Neuron (in vitro differentiated cells): ENCODE measurements around the gene PSMG1.
"Not testable (repeated sequence)": the region's sequence is repeated elsewhere in the genome, so short reads cannot be mapped to it uniquely, and the experiment has no call there.

Experiments
- H2AFZ ChIP-seq: one replicate; pipeline ENCODE4 v1.6.1; 2013; ENCODE audit warnings: low read depth, mild to moderate bottlenecking, inconsistent platforms, low read length, moderate library complexity
- H3K27me3 ChIP-seq: one replicate; pipeline ENCODE4 v1.6.1; 2013; ENCODE audit warnings: low read length; ENCODE audit not compliant: insufficient read depth
- H3K36me3 ChIP-seq: one replicate; pipeline ENCODE4 v1.6.1; 2013; ENCODE audit warnings: low read length; ENCODE audit not compliant: insufficient read depth
- H3K4me1 ChIP-seq: one replicate; pipeline ENCODE4 v1.6.1; 2013; ENCODE audit warnings: low read length; ENCODE audit not compliant: insufficient read depth
- H3K4me3 ChIP-seq: 2 replicates; pipeline ENCODE4 v1.5.1; 2013; ENCODE audit warnings: mild to moderate bottlenecking, low read length, moderate library complexity
- H3K9me3 ChIP-seq: one replicate; pipeline ENCODE4 v1.6.1; 2013; ENCODE audit warnings: low read length

PSMG1 gene, protein sequence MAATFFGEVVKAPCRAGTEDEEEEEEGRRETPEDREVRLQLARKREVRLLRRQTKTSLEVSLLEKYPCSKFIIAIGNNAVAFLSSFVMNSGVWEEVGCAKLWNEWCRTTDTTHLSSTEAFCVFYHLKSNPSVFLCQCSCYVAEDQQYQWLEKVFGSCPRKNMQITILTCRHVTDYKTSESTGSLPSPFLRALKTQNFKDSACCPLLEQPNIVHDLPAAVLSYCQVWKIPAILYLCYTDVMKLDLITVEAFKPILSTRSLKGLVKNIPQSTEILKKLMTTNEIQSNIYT

DNA sequence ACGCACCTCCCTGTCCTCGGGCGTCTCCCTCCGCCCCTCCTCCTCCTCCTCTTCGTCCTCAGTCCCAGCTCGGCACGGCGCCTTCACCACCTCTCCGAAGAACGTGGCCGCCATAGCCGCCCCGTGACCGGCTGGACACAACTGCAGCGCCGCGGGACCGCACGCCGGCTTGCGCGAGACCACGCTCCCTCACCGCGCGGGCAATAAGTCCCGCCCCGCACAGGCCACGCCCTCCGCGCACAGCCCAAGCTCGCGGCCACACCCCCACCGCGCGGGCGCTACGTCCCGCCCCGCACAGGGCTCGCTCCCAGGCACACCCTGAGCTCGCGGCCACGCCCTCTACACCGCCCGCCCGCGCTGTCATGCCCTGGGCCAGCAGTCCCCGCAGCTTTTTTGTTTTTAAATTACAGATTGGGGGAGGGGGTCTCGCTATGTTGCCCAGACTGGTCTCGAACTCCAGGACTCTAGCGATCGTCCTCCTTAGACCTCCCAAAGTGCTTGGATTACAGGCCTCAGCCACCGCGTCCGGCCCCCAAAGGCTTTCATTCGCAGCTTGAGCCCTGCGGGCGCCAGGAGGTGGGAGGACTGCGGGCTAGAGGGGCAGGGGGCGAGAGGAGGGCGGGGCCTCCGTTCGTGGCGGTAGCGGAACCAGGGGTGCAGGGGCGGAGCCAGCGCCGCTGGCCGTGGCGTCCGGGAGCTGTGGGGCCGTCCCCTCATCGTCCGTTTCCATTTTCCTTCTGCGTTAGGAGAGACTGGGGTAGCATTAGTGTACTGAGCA lies at the start of gene PSMG1:
PSMG1 (minus strand) TSS at position 180 of the 778 bp plus-strand sequence; CDS start at position 114, 66 bp downstream.
- Histone ChIP-seq H2AFZ (peak within 1 kb of the TSS; percentile 90), H3K4me3 (peak within 1 kb of the TSS; percentile 90), H3K9me3 (peaks cover 3% of the 10 kb centered on the region), H3K36me3 (peaks cover 24% of the 10 kb centered on the region), H3K27me3 (no peaks in the 10 kb centered on the region), H3K4me1 (peaks cover 13% of the 10 kb centered on the region)

DNA sequence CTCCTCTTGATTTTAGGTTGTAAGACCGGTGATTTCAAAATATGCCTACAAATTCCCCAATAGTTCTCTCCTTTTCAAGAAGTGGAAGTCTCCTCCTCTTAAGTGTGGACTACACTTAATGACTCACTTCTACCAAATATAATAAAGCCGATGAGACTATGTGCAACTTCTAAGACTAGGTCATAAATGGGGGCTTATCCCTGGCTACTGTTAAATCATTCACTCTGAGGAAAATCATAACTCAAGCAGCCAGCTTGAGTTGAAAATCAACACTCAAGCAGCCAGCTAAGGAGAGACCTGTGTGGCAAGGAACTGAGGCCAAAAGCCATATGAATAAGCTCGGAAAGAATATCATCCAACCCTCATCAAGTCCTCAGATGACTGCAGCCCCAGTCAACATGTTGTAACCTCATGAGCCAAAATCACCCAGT lies 49.6 kb upstream of the PSMG1 start:
- Histone ChIP-seq H3K27me3 (no peaks in the 10 kb centered on the region), H3K4me3 (no peak overlapping the region), H3K36me3 (peaks cover 84% of the 10 kb centered on the region), H3K4me1 (no peaks in the 10 kb centered on the region), H2AFZ (no peak overlapping the region), H3K9me3 (peaks cover 3% of the 10 kb centered on the region)

DNA sequence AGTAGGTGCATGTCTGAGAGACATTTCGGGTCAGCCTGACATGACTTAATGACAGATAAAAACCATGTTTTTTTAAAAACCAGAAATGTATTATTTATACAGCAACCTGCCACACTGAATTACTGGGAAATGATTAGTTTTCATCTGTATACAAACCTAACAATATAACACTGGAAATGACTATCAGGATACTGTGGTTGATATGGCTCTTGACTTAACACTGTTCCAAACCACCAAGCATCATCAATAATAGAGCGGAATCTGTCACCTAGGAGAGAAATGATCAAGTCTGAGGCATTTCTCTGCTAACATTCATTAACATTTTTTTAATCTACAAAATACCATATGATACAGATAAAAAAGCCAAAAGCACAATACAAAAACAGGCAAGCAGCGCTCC lies 41.7 kb upstream of the PSMG1 start:
- Histone ChIP-seq H3K4me3 (no peak overlapping the region), H3K4me1 (no peaks in the 10 kb centered on the region), H3K36me3 (peaks cover 71% of the 10 kb centered on the region), H3K27me3 (no peaks in the 10 kb centered on the region), H2AFZ (no peak overlapping the region), H3K9me3 (no peaks in the 10 kb centered on the region)

GRCh38 chr21:39221997-39222486 lies 38.8 kb upstream of the PSMG1 start:
- Histone ChIP-seq H2AFZ (no peak overlapping the region), H3K4me3 (no peak overlapping the region), H3K27me3 (no peaks in the 10 kb centered on the region), H3K9me3 (no peaks in the 10 kb centered on the region), H3K4me1 (no peaks in the 10 kb centered on the region), H3K36me3 (peaks cover 65% of the 10 kb centered on the region)

GRCh38 chr21:39221282-39221996 lies 38.2 kb upstream of the PSMG1 start:
- no peak overlapping the region for H2AFZ ChIP-seq
- H3K4me3 ChIP-seq = no peak overlapping the region
- no peaks in the 10 kb centered on the region for H3K9me3 ChIP-seq
- H3K36me3 ChIP-seq = peaks cover 63% of the 10 kb centered on the region
- no peaks in the 10 kb centered on the region for H3K27me3 ChIP-seq
- H3K4me1 ChIP-seq = no peaks in the 10 kb centered on the region

DNA sequence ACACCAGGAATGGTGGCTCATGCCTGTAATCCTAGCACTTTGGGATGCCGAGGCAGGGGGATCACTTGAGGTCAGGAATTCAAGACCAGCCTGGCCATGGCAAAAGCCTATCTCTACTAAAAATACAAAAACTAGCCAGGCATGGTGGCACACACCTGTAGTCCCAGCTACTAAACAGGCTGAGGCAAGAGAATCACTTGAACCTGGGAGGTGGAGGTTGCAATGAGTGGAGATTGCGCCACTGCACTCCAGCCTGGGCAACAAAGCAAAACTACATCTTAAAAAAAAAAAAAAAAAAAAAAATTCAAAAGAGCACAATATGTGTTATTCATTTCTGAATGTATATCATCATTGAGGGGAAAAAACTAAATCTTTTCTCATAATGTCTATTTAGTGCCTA lies 37.6 kb upstream of the PSMG1 start:
- H3K36me3 ChIP-seq = peaks cover 65% of the 10 kb centered on the region
- not testable (repeated sequence) for H3K27me3 ChIP-seq, H3K9me3 ChIP-seq, H3K4me1 ChIP-seq, H3K4me3 ChIP-seq, H2AFZ ChIP-seq

DNA sequence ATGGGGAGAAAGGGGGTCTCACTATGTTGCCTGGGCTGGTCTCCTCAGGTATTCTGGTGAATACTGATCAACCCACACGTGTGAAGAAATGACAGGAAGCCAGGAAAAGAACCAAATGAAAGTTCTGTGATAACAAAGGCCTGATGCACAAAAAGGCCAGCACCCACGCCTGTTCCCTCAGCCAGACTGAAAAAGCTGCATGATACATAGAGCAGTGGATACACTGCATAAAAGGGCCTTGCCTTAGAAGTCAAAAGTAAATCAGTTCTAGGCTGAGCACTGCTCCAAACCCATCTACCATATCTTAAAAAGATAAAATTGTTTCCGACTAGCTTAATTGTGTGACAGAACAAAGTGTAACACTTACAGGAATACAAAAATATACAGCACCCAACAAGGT lies 36.9 kb upstream of the PSMG1 start:
- Histone ChIP-seq H3K9me3 (no peaks in the 10 kb centered on the region), H3K27me3 (no peaks in the 10 kb centered on the region), H3K36me3 (peaks cover 67% of the 10 kb centered on the region), H2AFZ (no peak overlapping the region), H3K4me3 (no peak overlapping the region), H3K4me1 (no peaks in the 10 kb centered on the region)

DNA sequence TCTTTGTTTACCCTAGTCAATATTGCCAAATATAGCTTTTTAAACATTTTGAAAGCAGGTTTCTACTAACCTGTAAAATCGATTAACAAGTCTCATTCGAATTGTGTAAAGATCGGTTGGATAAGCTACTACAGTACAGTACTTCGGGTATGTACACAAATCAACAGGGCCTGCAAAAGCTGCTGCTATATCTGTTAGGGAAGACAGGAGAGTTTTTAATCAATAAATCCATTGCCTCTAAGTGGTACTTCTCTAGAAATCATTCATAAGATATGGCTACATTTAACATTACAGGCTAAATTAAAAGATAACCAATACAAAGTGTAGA lies 34.8 kb upstream of the PSMG1 start:
- Histone ChIP-seq H3K9me3 (no peaks in the 10 kb centered on the region), H3K36me3 (peaks cover 59% of the 10 kb centered on the region), H3K4me3 (no peak overlapping the region)

DNA sequence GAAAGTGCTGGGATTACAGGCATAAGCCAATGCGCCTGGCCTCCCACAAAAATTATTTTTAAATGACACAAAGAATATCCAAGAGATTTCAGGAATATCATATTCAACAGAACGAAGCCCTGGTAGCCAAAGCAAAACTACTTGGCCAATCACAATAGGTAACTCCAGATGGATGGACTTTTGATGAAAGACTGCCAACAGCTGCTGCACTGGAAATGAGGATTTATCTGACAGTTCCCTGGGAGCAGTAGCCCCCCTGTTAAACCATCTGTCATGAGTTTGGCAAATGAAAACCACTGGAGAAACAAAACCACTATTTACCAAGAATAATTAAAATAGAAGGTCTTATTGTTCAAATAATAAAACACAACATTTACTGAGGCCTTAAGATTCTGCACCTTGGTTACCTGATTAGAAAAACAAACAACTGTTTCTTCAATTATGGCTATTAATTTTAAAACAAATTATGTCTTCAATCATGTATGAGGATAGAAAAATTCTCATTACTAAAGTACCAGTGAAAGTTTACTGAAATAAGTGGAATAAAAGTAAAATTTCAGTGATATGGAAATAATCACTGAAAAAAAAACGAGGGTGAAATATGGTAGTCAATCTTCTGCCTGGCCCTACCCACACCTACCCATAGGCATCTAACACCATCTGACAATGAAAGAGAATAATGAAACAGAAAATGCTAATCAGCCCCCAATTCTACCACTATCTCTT lies 34.3 kb upstream of the PSMG1 start:
- H3K4me3 ChIP-seq = no peak overlapping the region
- H3K36me3 ChIP-seq = peaks cover 59% of the 10 kb centered on the region
- no peak overlapping the region for H2AFZ ChIP-seq
- H3K27me3 ChIP-seq = no peaks in the 10 kb centered on the region
- no peaks in the 10 kb centered on the region for H3K4me1 ChIP-seq
- no peaks in the 10 kb centered on the region for H3K9me3 ChIP-seq

More for the DNA sequence above, 34.8 kb upstream of the PSMG1 start:
- H3K4me1 ChIP-seq = no peaks in the 10 kb centered on the region
- H2AFZ ChIP-seq = no peak overlapping the region
- H3K27me3 ChIP-seq = no peaks in the 10 kb centered on the region

- no peaks in the 10 kb centered on the region for H3K9me3 ChIP-seq
- H3K4me3 ChIP-seq = no peak overlapping the region
- H3K36me3 ChIP-seq = peaks cover 62% of the 10 kb centered on the region
- H3K4me1 ChIP-seq = no peaks in the 10 kb centered on the region
- no peaks in the 10 kb centered on the region for H3K27me3 ChIP-seq
- H2AFZ ChIP-seq = no peak overlapping the region
Measured at GRCh38 chr21:39216290-39216689, 33.0 kb upstream of the PSMG1 start.

GRCh38 chr21:39215078-39215477 lies 31.8 kb upstream of the PSMG1 start:
- Histone ChIP-seq H3K4me1 (no peaks in the 10 kb centered on the region), H3K9me3 (no peaks in the 10 kb centered on the region), H3K27me3 (no peaks in the 10 kb centered on the region), H3K4me3 (no peak overlapping the region), H2AFZ (no peak overlapping the region), H3K36me3 (peaks cover 66% of the 10 kb centered on the region)

- Histone ChIP-seq H2AFZ (no peak overlapping the region), H3K36me3 (peaks cover 80% of the 10 kb centered on the region), H3K4me3 (no peak overlapping the region), H3K27me3 (no peaks in the 10 kb centered on the region), H3K4me1 (no peaks in the 10 kb centered on the region), H3K9me3 (no peaks in the 10 kb centered on the region)
Measured at GRCh38 chr21:39209334-39209688, 26.1 kb upstream of the PSMG1 start.
